Measurements from ENCODE around the gene CNTN5.

Gene CNTN5

DNA sequence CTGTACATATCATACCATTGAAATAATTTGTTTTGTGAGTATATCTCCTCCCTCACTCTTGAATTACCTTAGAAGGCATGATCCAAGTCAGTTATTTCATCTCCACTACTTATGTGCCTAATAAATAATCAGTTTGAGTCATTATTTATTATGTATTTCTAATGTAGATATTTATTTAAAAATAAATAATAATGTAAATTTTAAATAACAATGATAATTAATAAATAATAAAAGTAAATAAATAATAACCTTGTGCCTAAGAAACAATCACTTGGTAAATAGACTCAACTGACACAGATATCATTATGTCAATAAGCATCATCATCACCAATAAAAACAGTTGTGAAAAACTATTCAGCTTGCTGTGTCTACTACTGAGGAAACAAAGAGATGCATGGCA is 213.8 kb downstream of the CNTN5 start:
- H3K4me3 ChIP-seq (ENCODE audit: low read length), result no peak overlapping the region
- no peaks in the 10 kb centered on the region for H3K27me3 ChIP-seq (ENCODE audit: control insufficient read depth, insufficient read depth, low read length)
- no peak overlapping the region for H3K27ac ChIP-seq (ENCODE audit: low read length)
- H3K9me3 ChIP-seq (ENCODE audit: control insufficient read depth, low read depth, low read length), result no peaks in the 10 kb centered on the region
- no peak overlapping the region for H3K9ac ChIP-seq (ENCODE audit: low read length)
- H3K36me3 ChIP-seq (ENCODE audit: control insufficient read depth, low read depth, low read length), result no peaks in the 10 kb centered on the region
- H3K4me1 ChIP-seq (ENCODE audit: control insufficient read depth, low read depth, low read length), result no peaks in the 10 kb centered on the region

DNA sequence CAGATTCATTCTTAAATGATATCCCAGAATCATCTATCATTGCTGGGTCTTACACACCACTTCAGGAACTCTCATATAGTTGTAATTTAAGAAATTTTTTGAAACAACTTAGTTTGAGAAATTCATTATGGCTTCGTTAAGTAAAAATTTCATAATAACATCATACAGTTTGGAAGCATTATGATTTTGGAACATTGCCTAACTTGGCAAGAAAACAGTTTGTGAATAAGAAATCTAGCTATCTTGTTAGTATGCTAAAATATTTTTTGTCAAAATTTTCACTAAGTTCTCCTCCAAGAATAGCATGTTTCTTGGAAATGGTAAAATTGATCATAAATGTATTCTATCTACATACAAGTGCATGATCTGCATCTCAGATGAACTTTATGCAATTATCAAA is 217.7 kb downstream of the CNTN5 start:
- H3K9me3 ChIP-seq (ENCODE audit: control insufficient read depth, low read depth, low read length), result no peaks in the 10 kb centered on the region
- H3K27me3 ChIP-seq (ENCODE audit: control insufficient read depth, insufficient read depth, low read length), result no peaks in the 10 kb centered on the region

DNA sequence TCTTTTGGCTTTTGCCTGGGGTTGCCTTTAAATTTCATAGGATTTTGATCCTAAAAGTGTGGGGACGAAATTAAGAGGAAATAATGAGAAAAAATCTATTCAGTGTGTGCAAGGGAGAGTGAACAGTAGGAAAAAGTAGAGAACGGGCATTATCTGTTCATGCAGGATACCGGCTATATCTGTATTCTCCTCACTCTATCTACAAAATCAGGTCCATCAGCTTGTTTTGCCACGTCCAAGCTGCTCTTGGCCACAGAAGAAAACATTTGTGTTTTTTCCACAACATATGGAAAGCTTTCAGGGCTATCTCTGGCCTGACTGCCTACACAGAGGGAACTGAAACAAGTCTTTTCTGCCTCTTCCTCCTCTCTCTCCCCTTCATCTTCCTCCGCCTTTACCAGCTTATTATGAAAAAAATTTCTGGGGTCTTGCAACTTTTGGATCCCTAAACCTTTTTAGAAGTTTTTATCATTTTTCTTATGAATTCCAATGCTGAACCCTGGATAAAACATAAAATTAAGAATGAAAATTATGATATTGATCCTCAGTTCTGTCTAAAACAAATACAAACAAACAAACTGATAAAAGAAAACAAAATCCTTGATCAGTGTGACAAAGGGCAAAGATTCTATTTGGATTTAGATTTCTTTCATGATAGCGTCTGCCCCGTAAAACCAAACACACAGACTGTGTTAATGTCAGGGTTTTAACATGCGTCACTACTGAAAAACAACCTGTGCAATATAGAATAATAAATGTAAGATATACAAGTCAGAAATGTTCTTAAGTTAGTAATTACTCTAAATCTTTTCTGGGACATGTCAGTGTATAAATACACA is 219.7 kb downstream of the CNTN5 start:
- Histone ChIP-seq H3K4me1 (ENCODE audit: control insufficient read depth, low read depth, low read length) (no peaks in the 10 kb centered on the region), H3K9me3 (ENCODE audit: control insufficient read depth, low read depth, low read length) (no peaks in the 10 kb centered on the region), H3K27ac (ENCODE audit: low read length) (no peak overlapping the region), H3K36me3 (ENCODE audit: control insufficient read depth, low read depth, low read length) (no peaks in the 10 kb centered on the region), H3K27me3 (ENCODE audit: control insufficient read depth, insufficient read depth, low read length) (no peaks in the 10 kb centered on the region), H3K9ac (ENCODE audit: low read length) (no peak overlapping the region), H3K4me3 (ENCODE audit: low read length) (no peak overlapping the region)

More for the DNA sequence above, 217.7 kb downstream of the CNTN5 start:
- H3K36me3 ChIP-seq (ENCODE audit: control insufficient read depth, low read depth, low read length), result no peaks in the 10 kb centered on the region
- no peak overlapping the region for H3K27ac ChIP-seq (ENCODE audit: low read length)
- H3K4me3 ChIP-seq (ENCODE audit: low read length), result no peak overlapping the region
- no peaks in the 10 kb centered on the region for H3K4me1 ChIP-seq (ENCODE audit: control insufficient read depth, low read depth, low read length)
- no peak overlapping the region for H3K9ac ChIP-seq (ENCODE audit: low read length)

DNA sequence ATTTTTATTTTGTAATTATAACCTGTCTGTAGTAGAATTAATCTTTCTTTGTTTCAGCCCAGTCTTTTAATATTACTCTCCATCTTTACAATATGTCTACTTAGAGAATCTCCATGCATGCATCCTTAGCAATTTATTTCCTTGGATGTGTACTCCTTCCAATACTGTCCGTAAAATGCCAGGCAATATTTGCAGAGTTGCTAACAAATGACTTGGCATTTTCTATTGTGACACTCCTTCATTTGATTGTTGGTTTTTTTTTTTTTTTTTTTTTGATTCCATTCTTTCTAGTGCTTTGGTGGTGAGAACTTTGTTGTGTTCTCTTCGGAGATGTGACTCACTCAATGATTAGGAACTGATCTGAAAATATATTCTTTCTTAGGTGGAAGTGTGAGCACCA is 220.3 kb downstream of the CNTN5 start:
- no peak overlapping the region for H3K4me3 ChIP-seq (ENCODE audit: low read length)
- H3K27me3 ChIP-seq (ENCODE audit: control insufficient read depth, insufficient read depth, low read length), result no peaks in the 10 kb centered on the region
- no peaks in the 10 kb centered on the region for H3K4me1 ChIP-seq (ENCODE audit: control insufficient read depth, low read depth, low read length)
- H3K9me3 ChIP-seq (ENCODE audit: control insufficient read depth, low read depth, low read length), result no peaks in the 10 kb centered on the region
- H3K36me3 ChIP-seq (ENCODE audit: control insufficient read depth, low read depth, low read length), result no peaks in the 10 kb centered on the region
- H3K9ac ChIP-seq (ENCODE audit: low read length), result no peak overlapping the region
- no peak overlapping the region for H3K27ac ChIP-seq (ENCODE audit: low read length)

GRCh38 chr11:99244613-99245012 is 223.9 kb downstream of the CNTN5 start:
- no peak overlapping the region for H3K9ac ChIP-seq (ENCODE audit: low read length)
- H3K9me3 ChIP-seq (ENCODE audit: control insufficient read depth, low read depth, low read length), result no peaks in the 10 kb centered on the region
- H3K36me3 ChIP-seq (ENCODE audit: control insufficient read depth, low read depth, low read length), result no peaks in the 10 kb centered on the region
- H3K4me1 ChIP-seq (ENCODE audit: control insufficient read depth, low read depth, low read length), result no peaks in the 10 kb centered on the region
- no peak overlapping the region for H3K4me3 ChIP-seq (ENCODE audit: low read length)
- no peak overlapping the region for H3K27ac ChIP-seq (ENCODE audit: low read length)
- H3K27me3 ChIP-seq (ENCODE audit: control insufficient read depth, insufficient read depth, low read length), result no peaks in the 10 kb centered on the region

DNA sequence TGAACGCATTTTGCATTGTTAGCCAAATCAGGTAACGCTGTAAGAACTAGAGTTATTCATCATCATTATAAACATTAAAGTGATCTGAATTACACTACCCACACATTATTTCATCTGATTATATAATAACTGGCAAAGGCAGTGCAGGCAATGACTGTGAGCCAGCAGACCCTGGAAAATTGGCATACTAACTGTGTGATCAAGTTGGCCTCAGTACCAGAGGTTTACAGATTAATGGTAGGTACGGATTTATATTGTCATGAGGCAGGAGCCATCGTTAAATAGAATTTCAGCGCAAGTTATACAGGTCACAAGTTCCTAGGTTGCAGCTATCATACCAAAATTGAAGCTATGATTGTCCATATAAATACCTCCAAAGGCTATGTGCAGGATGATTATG is 225.4 kb downstream of the CNTN5 start:
- Histone ChIP-seq H3K4me1 (ENCODE audit: control insufficient read depth, low read depth, low read length) (no peaks in the 10 kb centered on the region), H3K4me3 (ENCODE audit: low read length) (no peak overlapping the region), H3K36me3 (ENCODE audit: control insufficient read depth, low read depth, low read length) (no peaks in the 10 kb centered on the region), H3K9me3 (ENCODE audit: control insufficient read depth, low read depth, low read length) (no peaks in the 10 kb centered on the region), H3K9ac (ENCODE audit: low read length) (no peak overlapping the region), H3K27ac (ENCODE audit: low read length) (no peak overlapping the region), H3K27me3 (ENCODE audit: control insufficient read depth, insufficient read depth, low read length) (no peaks in the 10 kb centered on the region)

GRCh38 chr11:99256614-99257013 is 235.9 kb downstream of the CNTN5 start:
- Histone ChIP-seq H3K9ac (ENCODE audit: low read length) (no peak overlapping the region), H3K4me3 (ENCODE audit: low read length) (no peak overlapping the region), H3K36me3 (ENCODE audit: control insufficient read depth, low read depth, low read length) (no peaks in the 10 kb centered on the region), H3K27ac (ENCODE audit: low read length) (no peak overlapping the region), H3K27me3 (ENCODE audit: control insufficient read depth, insufficient read depth, low read length) (no peaks in the 10 kb centered on the region), H3K9me3 (ENCODE audit: control insufficient read depth, low read depth, low read length) (no peaks in the 10 kb centered on the region), H3K4me1 (ENCODE audit: control insufficient read depth, low read depth, low read length) (no peaks in the 10 kb centered on the region)

GRCh38 chr11:99257131-99257530 is 236.4 kb downstream of the CNTN5 start:
- no peaks in the 10 kb centered on the region for H3K9me3 ChIP-seq (ENCODE audit: control insufficient read depth, low read depth, low read length)
- H3K27me3 ChIP-seq (ENCODE audit: control insufficient read depth, insufficient read depth, low read length), result no peaks in the 10 kb centered on the region
- H3K27ac ChIP-seq (ENCODE audit: low read length), result no peak overlapping the region
- H3K36me3 ChIP-seq (ENCODE audit: control insufficient read depth, low read depth, low read length), result no peaks in the 10 kb centered on the region
- H3K4me3 ChIP-seq (ENCODE audit: low read length), result no peak overlapping the region
- H3K4me1 ChIP-seq (ENCODE audit: control insufficient read depth, low read depth, low read length), result no peaks in the 10 kb centered on the region
- H3K9ac ChIP-seq (ENCODE audit: low read length), result no peak overlapping the region

- peak overlapping the region; percentile 16 for H3K27ac ChIP-seq (ENCODE audit: low read length)
- no peak overlapping the region for H3K9ac ChIP-seq (ENCODE audit: low read length)
- H3K36me3 ChIP-seq (ENCODE audit: control insufficient read depth, low read depth, low read length), result no peaks in the 10 kb centered on the region
- H3K4me3 ChIP-seq (ENCODE audit: low read length), result no peak overlapping the region
- H3K4me1 ChIP-seq (ENCODE audit: control insufficient read depth, low read depth, low read length), result no peaks in the 10 kb centered on the region
- no peaks in the 10 kb centered on the region for H3K9me3 ChIP-seq (ENCODE audit: control insufficient read depth, low read depth, low read length)
- H3K27me3 ChIP-seq (ENCODE audit: control insufficient read depth, insufficient read depth, low read length), result no peaks in the 10 kb centered on the region
Measured at GRCh38 chr11:99260696-99261095, 239.9 kb downstream of the CNTN5 start.

- no peak overlapping the region for H3K27ac ChIP-seq (ENCODE audit: low read length)
- no peak overlapping the region for H3K9ac ChIP-seq (ENCODE audit: low read length)
- no peaks in the 10 kb centered on the region for H3K9me3 ChIP-seq (ENCODE audit: control insufficient read depth, low read depth, low read length)
- no peaks in the 10 kb centered on the region for H3K27me3 ChIP-seq (ENCODE audit: control insufficient read depth, insufficient read depth, low read length)
- H3K4me3 ChIP-seq (ENCODE audit: low read length), result no peak overlapping the region
- H3K36me3 ChIP-seq (ENCODE audit: control insufficient read depth, low read depth, low read length), result no peaks in the 10 kb centered on the region
- H3K4me1 ChIP-seq (ENCODE audit: control insufficient read depth, low read depth, low read length), result peaks cover 8% of the 10 kb centered on the region
Measured at GRCh38 chr11:99268886-99269285, 248.1 kb downstream of the CNTN5 start.

DNA sequence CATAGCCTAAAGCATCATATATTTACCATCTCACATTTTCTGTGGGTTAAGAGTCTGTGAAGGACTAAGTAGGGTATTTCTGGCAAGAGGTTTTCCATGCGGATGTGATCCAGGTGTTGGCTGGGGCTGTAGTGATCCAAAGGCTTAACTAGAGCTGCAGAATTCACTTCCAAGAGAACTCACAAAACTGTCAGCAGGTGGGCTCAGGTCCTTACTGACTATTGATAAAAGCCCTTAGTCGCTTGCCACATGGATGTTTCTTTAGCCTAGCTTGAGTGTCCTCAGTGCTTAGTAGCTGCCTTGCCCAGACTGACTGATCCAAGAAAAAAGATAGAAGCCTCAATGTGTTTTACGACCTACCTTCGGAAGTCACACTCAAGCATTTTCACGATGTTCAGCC is 250.8 kb downstream of the CNTN5 start:
- Histone ChIP-seq H3K27me3 (ENCODE audit: control insufficient read depth, insufficient read depth, low read length) (no peaks in the 10 kb centered on the region), H3K9ac (ENCODE audit: low read length) (no peak overlapping the region), H3K4me1 (ENCODE audit: control insufficient read depth, low read depth, low read length) (peaks cover 8% of the 10 kb centered on the region), H3K36me3 (ENCODE audit: control insufficient read depth, low read depth, low read length) (no peaks in the 10 kb centered on the region), H3K4me3 (ENCODE audit: low read length) (no peak overlapping the region), H3K9me3 (ENCODE audit: control insufficient read depth, low read depth, low read length) (no peaks in the 10 kb centered on the region), H3K27ac (ENCODE audit: low read length) (no peak overlapping the region)

DNA sequence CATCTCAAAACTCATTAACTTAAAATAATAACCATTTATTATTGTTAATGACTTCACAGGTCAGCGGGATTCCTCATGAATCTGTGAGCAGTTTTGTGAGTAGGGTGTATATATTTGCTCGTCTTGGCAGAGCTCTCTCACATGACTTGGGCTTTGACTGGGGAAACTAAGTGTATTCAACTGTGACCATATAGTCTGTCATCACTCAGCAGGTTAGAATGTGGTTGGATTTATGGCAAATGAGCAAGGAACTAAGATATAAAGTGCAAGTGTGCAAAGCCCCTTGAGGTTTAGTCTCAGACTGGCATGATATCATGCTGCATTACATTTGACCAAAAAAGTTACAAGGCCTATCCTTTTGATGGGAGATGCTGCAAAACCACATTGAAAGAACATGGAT is 254.8 kb downstream of the CNTN5 start:
- Histone ChIP-seq H3K27me3 (ENCODE audit: control insufficient read depth, insufficient read depth, low read length) (no peaks in the 10 kb centered on the region), H3K9me3 (ENCODE audit: control insufficient read depth, low read depth, low read length) (no peaks in the 10 kb centered on the region), H3K4me1 (ENCODE audit: control insufficient read depth, low read depth, low read length) (peaks cover 8% of the 10 kb centered on the region), H3K36me3 (ENCODE audit: control insufficient read depth, low read depth, low read length) (no peaks in the 10 kb centered on the region), H3K4me3 (ENCODE audit: low read length) (no peak overlapping the region), H3K27ac (ENCODE audit: low read length) (no peak overlapping the region), H3K9ac (ENCODE audit: low read length) (no peak overlapping the region)

Data from iPS-18a (cell line).